ENCODE data around the gene GLOD5.
"Not testable (repeated sequence)": the region's sequence is repeated elsewhere in the genome, so short reads cannot be mapped to it uniquely, and the experiment has no call there.

The GLOD5 gene

DNA sequence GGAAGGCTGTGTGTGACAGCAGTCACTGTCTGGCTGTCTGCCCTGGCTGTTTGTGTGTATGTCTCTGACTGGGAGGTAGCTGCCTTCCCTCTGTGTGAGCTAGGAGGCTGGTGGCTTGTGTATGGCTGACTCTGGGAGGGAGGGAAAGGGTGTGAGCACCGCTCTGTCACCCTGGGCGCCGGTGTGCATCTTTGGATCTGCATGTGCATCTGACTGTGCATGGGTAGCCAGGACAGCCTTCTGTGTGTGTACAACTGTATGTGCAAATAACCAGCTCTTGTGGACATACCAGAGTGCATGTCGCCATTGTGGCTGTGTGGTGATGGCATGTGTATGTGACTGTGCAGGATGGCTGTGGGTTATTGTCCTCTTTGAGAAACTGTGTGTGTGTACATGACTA lies 57.3 kb downstream of the GLOD5 start:
- H3K27ac ChIP-seq (ENCODE audit: low read length), result no peak overlapping the region
- H3K36me3 ChIP-seq (replicated peaks; ENCODE audit: low read depth, low read length), result no peaks in the 10 kb centered on the region
- H4K20me1 ChIP-seq (ENCODE audit: insufficient read depth, low read length), result no peaks in the 10 kb centered on the region
- no peak overlapping the region for H2AFZ ChIP-seq (ENCODE audit: low read depth, low read length)
- H3K9me3 ChIP-seq (ENCODE audit: insufficient read depth, low read length), result no peaks in the 10 kb centered on the region
- no peak overlapping the region for H3K9ac ChIP-seq (ENCODE audit: low read length)
- H3K79me2 ChIP-seq (ENCODE audit: low read length), result no peaks in the 10 kb centered on the region
- no peak for TF ChIP-seq EZH2phosphoT487 (IDR thresholded peaks at IDR 0.05; ENCODE audit: low read depth)
- TF ChIP-seq, protein P1, sequence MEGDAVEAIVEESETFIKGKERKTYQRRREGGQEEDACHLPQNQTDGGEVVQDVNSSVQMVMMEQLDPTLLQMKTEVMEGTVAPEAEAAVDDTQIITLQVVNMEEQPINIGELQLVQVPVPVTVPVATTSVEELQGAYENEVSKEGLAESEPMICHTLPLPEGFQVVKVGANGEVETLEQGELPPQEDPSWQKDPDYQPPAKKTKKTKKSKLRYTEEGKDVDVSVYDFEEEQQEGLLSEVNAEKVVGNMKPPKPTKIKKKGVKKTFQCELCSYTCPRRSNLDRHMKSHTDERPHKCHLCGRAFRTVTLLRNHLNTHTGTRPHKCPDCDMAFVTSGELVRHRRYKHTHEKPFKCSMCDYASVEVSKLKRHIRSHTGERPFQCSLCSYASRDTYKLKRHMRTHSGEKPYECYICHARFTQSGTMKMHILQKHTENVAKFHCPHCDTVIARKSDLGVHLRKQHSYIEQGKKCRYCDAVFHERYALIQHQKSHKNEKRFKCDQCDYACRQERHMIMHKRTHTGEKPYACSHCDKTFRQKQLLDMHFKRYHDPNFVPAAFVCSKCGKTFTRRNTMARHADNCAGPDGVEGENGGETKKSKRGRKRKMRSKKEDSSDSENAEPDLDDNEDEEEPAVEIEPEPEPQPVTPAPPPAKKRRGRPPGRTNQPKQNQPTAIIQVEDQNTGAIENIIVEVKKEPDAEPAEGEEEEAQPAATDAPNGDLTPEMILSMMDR (IDR thresholded peaks at IDR 0.05; ENCODE audit: low read depth, low read length), result no peak
- H3K4me1 ChIP-seq (ENCODE audit: low read length), result no peaks in the 10 kb centered on the region
- H3K4me2 ChIP-seq (ENCODE audit: low read length), result no peak overlapping the region
- no peak overlapping the region for H3K4me3 ChIP-seq (ENCODE audit: low read length)
- H3K27me3 ChIP-seq (ENCODE audit: low read depth, low read length), result no peaks in the 10 kb centered on the region

DNA sequence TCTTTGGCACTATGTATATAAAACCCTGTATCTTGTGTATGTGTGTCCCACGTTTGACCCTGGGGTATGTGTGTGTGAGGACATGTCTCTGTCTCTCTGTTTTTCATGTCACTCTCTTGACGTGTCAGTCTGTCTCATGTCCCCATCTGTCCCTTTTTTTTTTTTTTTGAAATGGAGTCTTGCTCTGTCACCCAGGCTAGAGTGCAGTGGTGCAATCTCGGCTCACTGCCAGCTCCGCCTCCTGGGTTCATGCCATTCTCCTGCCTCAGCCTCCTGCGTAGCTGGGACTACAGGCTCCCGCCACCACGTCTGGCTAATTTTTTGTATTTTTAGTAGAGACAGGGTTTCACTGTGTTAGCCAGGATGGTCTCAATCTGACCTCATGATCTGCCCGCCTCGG lies 57.8 kb downstream of the GLOD5 start:
- not testable (repeated sequence) for H3K4me1 ChIP-seq (ENCODE audit: low read length); H3K36me3 ChIP-seq (replicated peaks; ENCODE audit: low read depth, low read length); H3K4me2 ChIP-seq (ENCODE audit: low read length); H3K79me2 ChIP-seq (ENCODE audit: low read length); H3K9me3 ChIP-seq (ENCODE audit: insufficient read depth, low read length); H4K20me1 ChIP-seq (ENCODE audit: insufficient read depth, low read length); H3K4me3 ChIP-seq (ENCODE audit: low read length); H3K27me3 ChIP-seq (ENCODE audit: low read depth, low read length); H2AFZ ChIP-seq (ENCODE audit: low read depth, low read length); H3K27ac ChIP-seq (ENCODE audit: low read length); H3K9ac ChIP-seq (ENCODE audit: low read length)

DNA sequence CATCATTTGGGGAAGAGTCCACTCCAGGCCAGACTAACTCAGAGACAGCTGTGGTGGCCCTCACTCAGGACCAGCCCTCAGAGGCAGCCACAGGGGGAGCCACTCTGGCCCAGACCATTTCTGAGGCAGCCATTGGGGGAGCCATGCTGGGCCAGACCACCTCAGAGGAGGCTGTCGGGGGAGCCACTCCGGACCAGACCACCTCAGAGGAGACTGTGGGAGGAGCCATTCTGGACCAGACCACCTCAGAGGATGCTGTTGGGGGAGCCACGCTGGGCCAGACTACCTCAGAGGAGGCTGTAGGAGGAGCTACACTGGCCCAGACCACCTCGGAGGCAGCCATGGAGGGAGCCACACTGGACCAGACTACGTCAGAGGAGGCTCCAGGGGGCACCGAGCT lies 61.5 kb downstream of the GLOD5 start:
- Histone ChIP-seq H2AFZ (ENCODE audit: low read depth, low read length) (no peak overlapping the region), H3K9me3 (ENCODE audit: insufficient read depth, low read length) (no peaks in the 10 kb centered on the region), H3K79me2 (ENCODE audit: low read length) (no peaks in the 10 kb centered on the region), H3K4me2 (ENCODE audit: low read length) (no peak overlapping the region), H3K4me1 (ENCODE audit: low read length) (no peaks in the 10 kb centered on the region), H3K9ac (ENCODE audit: low read length) (no peak overlapping the region), H3K36me3 (replicated peaks; ENCODE audit: low read depth, low read length) (no peaks in the 10 kb centered on the region), H3K27ac (ENCODE audit: low read length) (no peak overlapping the region), H4K20me1 (ENCODE audit: insufficient read depth, low read length) (no peaks in the 10 kb centered on the region), H3K4me3 (ENCODE audit: low read length) (no peak overlapping the region), H3K27me3 (ENCODE audit: low read depth, low read length) (no peaks in the 10 kb centered on the region)
- TF ChIP-seq, protein P1 (IDR thresholded peaks at IDR 0.05; ENCODE audit: low read depth, low read length), result no peak
- TF ChIP-seq EZH2phosphoT487 (IDR thresholded peaks at IDR 0.05; ENCODE audit: low read depth), result no peak

All from OCI-LY3 (cell line).